HG02798 (cell line): ENCODE results near the gene MAGI2.

Experiments
- ATAC-seq: cut with Tn5 transposase; IDR thresholded peaks from one replicate; pipeline ENCODE4 v1.9.1; 2021; ENCODE audit warnings: mild to moderate bottlenecking; ENCODE audit not compliant: unreplicated experiment, poor library complexity

The MAGI2 gene

GRCh38 chr7:78232806-78233205 lies 1220.7 kb downstream of the MAGI2 start:
- ATAC-seq: no peak

DNA sequence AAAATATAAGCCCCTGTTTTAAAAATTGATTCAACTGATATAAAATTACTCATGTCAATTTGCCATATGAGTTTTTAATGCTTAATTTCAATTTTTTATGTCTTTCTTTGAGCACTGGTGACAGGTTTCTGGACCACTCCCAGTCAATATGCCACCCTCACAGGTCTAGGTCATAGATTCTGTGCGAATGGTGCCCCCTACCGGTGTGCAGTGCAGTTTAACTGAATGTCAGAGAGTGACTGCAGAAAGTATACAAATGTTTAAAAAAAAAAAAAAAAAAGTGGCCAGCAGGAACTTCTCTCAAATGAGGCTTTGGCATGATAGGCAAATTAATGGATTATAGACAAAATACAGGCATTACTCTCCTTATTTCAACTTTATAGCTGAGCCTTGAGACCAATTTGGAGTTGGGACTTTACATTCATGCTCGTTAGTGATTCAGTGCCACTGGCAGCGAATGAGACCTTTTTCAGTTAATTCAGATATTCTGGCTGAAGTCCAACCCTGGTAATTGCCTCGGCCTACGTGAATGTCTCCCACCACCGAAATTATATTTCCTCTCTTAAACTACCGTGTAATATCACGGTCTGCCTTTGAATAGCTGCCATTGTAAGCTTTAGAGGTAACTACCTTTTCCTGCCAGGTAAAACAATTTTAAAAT lies 1227.3 kb downstream of the MAGI2 start:
- ATAC-seq: no peak

- ATAC-seq: no peak
Observed at GRCh38 chr7:78225534-78225933, 1227.9 kb downstream of the MAGI2 start.

- no peak for ATAC-seq
Observed at GRCh38 chr7:78224923-78225322, 1228.5 kb downstream of the MAGI2 start.

DNA sequence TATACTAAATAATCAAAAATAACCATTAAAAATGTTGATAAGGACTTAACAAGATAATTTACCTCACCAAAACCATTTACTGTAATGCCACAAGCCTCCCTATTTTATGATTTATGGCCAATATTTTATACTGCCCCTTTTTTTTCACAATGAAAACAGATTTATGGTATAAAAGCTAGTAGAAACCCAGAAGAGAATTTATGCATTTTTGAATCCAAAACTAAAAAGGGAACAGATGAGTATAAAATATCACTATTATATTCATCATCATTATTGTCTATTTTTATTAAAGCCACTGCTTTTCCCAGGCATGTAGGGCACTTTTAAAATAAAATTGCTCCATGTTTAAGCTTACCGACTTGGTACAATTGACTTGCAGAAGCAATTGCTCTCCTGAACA lies 1229.9 kb downstream of the MAGI2 start:
- no peak for ATAC-seq

- no peak for ATAC-seq
Observed at GRCh38 chr7:78222001-78222751, 1231.3 kb downstream of the MAGI2 start.

DNA sequence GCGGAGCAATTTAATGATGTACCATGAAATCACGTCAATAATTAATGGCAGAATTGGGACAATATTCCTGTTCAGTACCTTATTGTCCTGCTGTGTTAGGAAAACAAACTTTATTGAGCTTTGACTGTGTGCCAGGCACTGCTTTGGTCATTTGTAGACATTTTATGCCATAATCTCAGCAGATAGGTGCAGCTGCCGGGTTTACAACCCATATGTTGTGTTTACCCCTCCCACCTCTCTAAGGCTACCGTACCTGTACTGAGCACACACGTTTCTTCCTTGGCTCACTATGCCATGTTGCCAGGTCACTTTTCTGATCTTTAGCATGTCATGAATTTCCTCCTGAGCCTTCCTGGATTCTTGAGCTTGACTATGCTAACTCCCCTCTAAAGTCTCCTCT lies 1232.7 kb downstream of the MAGI2 start:
- ATAC-seq: no peak

DNA sequence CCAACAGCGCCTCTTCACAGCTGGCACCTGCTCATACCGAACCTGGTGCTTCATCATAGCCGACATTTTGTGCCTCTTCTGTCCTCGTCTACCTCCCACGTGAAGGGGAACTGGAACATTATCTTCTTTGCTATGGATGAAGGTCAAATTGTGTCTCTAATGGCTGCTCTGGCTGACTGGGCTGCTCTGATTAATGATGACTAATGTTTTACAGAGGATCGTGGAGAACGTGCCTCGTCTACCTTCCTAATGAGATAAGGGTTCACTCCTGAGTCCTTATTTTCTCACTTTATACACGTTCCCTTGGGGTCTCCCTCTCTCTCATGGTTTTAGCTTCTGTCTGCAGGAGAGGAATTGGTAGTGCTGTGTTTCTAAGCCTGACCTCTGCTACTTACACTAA lies 1234.6 kb downstream of the MAGI2 start:
- ATAC-seq: no peak

DNA sequence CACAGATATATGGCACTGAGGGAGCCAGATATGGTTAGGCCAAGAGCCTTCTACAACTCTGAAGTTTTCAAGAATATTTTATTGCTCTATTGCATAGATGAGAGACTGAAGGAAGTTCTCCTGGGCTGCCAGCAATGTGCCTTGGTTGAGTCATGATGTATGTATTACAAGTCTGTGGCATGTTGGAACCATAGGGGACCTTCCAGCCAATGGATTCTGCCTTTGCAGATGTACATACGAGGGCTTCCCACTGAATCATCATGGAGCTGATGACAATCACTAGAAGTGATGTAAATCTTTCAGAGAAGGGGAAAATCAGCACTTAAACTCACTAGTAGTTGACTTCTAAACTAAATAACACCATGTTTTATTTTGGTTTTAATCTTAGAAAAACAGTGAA lies 1235.4 kb downstream of the MAGI2 start:
- ATAC-seq: no peak

DNA sequence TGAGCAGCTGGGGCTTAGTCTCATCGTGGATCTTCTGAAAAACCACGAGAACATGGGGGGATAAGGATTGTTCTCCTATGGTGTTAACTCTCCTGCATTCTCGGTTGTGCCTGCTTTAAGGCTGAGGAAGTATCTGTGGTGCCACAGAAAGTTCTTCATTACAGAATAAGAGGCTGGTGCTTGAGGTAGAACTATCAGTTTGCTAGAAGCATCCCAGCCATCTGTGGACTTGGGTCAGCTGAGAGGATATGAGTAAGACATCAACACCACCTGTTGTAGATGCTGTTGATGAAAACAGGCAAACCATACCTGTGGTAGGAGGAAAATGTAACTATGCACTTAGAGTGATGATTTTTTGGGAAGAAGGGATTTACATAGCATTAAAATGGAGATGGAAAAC lies 1238.3 kb downstream of the MAGI2 start:
- ATAC-seq: no peak

DNA sequence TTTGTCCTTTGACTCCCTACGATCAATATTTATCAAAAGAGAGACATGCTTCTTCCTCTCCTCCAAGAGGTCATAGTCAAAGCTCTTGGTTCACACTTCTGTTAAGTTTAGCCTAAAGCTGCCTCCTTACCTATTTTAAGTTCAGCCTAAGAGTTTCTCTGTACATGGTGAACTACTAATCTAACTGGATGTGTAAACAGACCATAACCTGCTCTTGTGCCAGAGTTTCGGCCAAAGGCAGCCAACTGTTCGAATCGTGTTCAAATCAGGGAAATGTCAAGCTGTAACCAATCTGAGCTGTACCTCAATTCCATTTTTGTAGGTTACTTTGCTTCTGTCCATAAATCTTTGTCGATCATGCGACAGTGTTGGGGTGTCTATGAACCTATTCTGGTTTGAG lies 1240.1 kb downstream of the MAGI2 start:
- no peak for ATAC-seq

DNA sequence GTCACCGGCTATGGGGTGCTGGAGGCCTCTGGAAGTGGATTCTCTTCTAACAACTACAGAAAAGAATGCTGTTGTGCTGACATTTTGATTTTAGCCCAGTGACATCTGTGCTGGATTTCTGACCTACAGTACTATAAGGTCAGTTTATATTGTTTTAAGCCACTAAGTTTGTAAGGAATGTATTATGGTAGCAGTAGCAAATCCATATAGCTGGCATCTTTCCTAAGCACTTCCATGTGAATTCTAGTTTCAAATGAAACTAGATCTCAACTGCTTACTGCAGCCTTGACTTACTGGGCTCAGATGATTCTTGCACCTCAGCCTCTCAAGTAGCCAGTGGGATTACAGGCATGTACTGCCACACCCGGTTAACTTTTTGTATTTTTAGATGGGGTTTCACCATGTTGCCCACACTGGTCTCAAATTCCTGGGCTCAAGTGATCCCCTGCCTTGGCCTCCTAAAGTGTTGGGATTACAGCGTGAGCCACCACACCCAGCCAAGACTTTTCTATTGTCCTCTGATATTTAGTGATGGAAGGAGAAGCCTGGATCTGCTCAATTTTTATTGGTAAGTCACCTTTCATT lies 1240.9 kb downstream of the MAGI2 start:
- ATAC-seq: no peak

- ATAC-seq: no peak
Observed at GRCh38 chr7:78207269-78207668, 1246.2 kb downstream of the MAGI2 start.

- ATAC-seq: no peak
Observed at GRCh38 chr7:78206769-78207168, 1246.7 kb downstream of the MAGI2 start.

DNA sequence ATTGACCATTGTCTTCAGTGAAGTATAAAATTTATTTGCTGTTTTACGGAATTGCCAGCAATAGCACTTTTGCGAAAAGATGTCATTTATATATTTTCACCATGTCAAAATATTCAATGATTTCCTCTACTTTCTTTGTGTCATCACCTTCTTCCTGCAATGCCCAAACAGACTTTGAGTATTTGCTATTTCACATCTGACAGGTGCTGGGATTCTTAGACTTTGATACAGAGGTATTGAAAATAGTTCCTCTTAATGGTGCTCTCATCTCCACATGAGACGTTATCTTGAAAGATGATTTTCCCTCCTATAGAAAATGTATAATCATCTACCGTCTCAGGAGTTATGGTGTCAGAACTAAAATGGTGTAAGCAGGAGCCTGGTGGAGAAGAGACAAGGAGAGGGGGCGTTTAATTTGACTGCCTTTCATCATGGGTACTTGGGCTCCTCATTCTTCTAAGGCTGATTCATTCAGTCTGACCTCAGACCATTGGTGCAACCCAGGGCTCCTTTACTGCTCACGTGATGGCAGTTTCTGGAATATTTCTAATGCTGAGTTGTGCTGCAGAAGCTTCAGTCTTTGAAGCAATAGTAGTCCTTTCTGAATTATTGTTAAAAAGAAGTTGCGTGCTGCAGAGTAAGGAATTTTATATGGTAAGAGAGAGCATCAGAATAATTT lies 1250.3 kb downstream of the MAGI2 start:
- no peak for ATAC-seq

- ATAC-seq: no peak
Observed at GRCh38 chr7:78198756-78199155, 1254.7 kb downstream of the MAGI2 start.

DNA sequence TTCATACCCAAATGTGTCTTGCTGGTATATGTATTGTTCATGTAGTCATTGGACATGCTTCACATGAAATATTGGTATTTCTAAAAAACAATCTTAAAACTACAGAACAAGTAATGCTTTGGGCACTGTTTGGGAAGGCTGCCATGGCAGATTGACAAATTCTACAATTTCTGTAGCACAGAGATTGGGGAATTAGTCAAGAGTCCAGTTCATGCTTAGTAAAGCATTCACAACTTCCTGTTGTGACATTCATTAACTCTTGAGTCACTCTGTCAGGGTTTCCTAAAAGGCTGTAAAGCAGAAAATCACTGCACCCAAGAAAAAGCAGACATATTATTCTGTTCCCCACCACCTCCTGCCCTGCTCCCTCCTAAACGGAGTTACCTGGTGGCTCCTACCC lies 1256.0 kb downstream of the MAGI2 start:
- no peak for ATAC-seq

GRCh38 chr7:78195281-78195680 lies 1258.2 kb downstream of the MAGI2 start:
- no peak for ATAC-seq

DNA sequence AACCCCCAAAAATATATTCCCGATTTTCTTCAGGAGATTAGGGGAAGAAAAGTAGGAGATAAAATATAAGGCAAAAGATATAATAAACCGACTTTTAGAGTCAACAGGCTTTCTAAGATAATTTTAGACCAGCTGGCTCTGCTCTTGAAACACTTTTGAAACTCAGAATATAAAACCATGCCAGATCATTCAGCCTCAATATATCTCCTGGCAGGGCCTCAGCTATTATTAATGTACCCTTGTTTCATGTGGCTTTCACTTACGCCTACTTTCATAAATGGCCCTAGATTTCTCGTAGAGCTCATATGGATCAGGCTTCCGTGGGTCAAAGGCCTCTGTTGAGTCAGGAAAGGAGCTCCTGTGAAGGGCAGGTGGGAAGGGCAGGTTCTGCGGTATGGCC lies 1258.9 kb downstream of the MAGI2 start:
- ATAC-seq: no peak

DNA sequence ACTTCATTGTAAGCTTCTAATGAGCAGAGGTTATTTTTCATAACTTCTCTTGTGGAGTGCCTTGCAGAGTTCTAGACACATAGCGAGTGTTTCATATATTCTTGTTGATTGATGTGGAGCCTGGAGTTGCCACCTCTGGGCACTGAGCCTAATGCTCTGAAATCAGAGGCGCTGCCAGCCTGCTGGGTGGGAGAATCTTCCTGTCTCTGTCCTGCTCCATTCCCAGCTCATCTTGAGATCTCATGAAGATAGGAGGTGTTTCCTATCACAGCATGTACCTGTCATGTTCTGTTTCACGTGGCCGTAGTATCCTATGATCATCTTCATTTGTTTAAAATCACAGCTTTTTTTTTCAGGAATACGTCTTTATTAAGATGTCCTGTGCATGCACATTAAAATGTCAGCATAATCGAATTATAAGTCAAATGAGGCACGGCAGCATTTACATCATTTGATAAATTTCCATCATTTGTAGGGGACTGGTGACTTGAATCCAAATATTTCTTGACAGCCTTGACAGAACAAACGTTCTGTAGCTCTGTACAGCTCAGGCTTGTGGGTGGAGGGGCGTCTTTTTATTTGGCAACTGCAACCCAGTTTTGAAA lies 1261.9 kb downstream of the MAGI2 start:
- no peak for ATAC-seq

DNA sequence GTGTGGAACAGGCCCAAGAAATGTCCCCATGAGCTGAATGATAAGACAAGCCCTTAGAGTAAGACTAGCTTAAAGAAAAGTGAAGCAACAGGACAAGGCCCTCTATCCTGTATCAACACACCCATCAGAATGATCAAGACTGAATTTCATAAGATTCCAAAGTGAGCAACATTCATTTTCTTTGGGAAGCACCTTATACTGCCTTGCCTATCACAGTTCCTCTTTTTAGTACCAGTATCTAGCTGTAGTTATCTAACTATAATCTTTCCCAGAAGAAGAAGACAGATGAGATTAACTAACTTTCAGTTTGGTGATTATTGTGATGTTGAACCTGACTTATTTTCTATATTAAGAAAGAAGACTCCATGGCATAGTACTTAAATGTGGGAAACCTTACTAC lies 1263.7 kb downstream of the MAGI2 start:
- ATAC-seq: no peak
